ENCODE results near the gene ZYX. TPM values are rescaled to one million over a fixed set of nuclear protein-coding genes. Genes with fewer than 3 reads are reported as not detected.

Gene ZYX
- polyA plus RNA-seq, 1 donor (not counting 4 experiments of a cell fraction or from before 2014, with no cell fraction given): 17.6 TPM

DNA sequence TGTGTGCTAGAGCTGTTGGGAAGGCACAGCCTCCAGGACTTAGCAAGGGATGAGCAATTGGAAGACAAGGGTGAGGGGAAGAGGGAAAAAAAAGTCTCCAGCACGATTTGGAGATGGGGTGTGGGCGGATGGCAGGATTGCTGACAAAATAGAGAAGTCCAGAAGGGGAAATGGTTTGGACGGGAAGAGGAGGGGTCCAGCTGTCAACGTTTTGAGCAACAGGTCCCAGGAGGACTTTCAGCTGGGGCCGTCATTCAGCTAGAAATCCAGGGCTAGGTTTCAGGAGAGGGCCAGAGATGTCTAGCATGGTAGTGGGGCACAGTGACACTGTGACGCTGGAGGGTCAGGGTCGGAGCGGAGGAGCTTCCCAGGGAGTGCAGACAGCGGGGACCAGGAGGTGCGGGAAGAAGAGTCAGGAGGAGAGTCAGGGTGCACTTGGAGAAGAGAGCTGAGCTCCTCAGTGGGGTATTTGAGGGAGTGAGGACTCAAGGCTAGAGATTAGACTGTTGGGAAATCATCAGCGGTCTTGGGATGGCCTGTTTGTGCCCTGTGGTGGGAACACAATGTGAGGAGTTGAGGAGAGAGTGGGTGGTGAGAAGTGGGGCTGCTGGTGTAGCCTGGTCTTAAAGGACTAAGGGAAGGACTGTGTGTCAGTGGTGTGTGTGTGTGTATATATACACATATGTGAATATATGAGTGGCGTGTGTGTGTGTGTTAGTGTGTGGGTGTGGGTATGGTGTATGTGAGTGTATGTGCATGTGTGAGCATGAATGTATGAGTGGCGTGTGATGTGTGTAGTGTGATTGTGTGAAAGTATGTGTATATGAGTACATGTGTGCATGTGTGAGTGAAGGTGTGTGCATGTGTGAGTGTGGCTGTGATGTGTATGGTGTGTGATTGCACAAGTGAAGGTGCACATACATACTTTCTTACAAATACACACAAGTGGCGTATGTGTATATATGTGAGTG is 3.8 kb downstream of the ZYX start:
- Histone ChIP-seq H3K27me3 (ENCODE audit: control insufficient read depth, extremely low read depth, insufficient read depth, low read length) (no peaks in the 10 kb centered on the region), H2AFZ (ENCODE audit: control insufficient read depth, low read length) (no peak overlapping the region), H3K9me3 (ENCODE audit: control insufficient read depth, low read depth, low read length) (no peaks in the 10 kb centered on the region), H3K27ac (ENCODE audit: control insufficient read depth, insufficient read depth, low read length) (no peak overlapping the region), H3K36me3 (ENCODE audit: control insufficient read depth in 2 of 2, extremely low read depth in 1 of 2, insufficient read depth in 2 of 2, low read length in 2 of 2) (peaks cover 40 to 49% of the 10 kb centered on the region in 2 experiments), H3K9me1 (ENCODE audit: control insufficient read depth, extremely low read depth, insufficient read depth, low read length) (peaks cover 6% of the 10 kb centered on the region), H4K20me1 (ENCODE audit: control insufficient read depth, extremely low read depth, insufficient read depth, low read length) (peaks cover 33% of the 10 kb centered on the region), H3K9ac (ENCODE audit: control insufficient read depth, extremely low read depth, insufficient read depth, low read length) (no peak overlapping the region), H3K4me3 (ENCODE audit: control insufficient read depth in 2 of 3, extremely low read depth in 1 of 3, insufficient read depth in 2 of 3, low read depth in 1 of 3, low read length in 3 of 3) (no peak overlapping the region), H3K4me1 (ENCODE audit: control insufficient read depth, extremely low read depth, insufficient read depth, low read length) (peaks cover 30% of the 10 kb centered on the region), H3K4me2 (ENCODE audit: control insufficient read depth, extremely low read depth, insufficient read depth, low read depth, low read length) (peak overlapping the region; percentile 27), H3K79me2 (ENCODE audit: control insufficient read depth, insufficient read depth, low read length) (peaks cover 58% of the 10 kb centered on the region)
- dilution Hi-C loops (cut with MboI; ENCODE audit: extremely low pct_ligation_motif_present, low sequenced_read_pairs): no loop called here
- TF ChIP-seq, protein P1, sequence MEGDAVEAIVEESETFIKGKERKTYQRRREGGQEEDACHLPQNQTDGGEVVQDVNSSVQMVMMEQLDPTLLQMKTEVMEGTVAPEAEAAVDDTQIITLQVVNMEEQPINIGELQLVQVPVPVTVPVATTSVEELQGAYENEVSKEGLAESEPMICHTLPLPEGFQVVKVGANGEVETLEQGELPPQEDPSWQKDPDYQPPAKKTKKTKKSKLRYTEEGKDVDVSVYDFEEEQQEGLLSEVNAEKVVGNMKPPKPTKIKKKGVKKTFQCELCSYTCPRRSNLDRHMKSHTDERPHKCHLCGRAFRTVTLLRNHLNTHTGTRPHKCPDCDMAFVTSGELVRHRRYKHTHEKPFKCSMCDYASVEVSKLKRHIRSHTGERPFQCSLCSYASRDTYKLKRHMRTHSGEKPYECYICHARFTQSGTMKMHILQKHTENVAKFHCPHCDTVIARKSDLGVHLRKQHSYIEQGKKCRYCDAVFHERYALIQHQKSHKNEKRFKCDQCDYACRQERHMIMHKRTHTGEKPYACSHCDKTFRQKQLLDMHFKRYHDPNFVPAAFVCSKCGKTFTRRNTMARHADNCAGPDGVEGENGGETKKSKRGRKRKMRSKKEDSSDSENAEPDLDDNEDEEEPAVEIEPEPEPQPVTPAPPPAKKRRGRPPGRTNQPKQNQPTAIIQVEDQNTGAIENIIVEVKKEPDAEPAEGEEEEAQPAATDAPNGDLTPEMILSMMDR (optimal IDR thresholded peaks at IDR 0.05 in 1 of 3, IDR thresholded peaks at IDR 0.05 in 1 of 3, conservative IDR thresholded peaks at IDR 0.05 in 1 of 3; ENCODE audit: extremely low read depth in 1 of 3, insufficient read depth in 2 of 3, low read length in 3 of 3): no peak
- TF ChIP-seq EZH2 (IDR thresholded peaks at IDR 0.05; ENCODE audit: low read length): no peak
- no peak for DNase-seq (ENCODE audit: low read depth, low spot score)
- FAIRE-seq: no peak

DNA sequence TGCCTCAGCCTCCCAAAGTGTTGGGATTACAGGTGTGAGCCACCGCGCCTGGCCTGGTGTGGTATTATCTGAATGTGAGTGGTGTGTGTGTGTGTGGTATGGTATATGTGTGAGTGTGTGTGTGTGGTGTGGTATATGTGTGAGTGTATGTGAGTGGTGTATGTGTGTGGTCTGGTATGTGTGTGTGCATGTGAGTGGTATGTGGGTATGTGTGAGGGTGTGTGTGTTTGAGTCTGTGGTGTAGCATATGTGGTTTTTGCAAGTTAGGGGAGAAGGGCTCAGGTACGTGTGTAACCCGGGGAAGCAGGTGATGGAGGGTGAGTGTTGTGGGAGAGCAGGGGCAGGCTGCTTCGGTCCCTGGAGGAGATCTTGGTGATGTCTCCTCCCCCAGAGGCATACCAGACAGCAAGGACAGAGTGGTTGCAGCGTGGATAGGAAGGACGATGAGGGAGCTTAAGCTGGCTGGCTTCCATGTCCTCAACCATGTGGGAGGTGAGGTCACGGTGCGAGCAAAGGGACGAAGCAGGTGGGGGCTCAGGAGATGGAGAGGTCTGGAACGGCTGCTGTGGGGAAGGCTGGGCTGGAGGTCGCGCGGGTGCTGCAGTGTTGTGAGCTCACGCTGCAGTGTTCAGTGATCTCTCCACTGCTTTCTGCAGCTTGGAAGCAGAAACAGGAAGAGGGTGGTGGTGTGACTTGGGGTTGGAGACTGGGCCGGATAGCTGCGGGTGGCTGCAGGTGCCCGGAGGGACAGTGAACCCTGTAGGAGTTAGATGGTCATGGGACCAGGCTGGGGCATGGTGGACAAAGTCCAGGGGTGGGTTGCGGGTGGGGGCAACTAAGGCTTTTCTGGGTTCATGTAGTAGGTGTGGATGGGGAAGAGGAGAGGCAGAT is 5.0 kb downstream of the ZYX start:
- peaks cover 28% of the 10 kb centered on the region for H3K4me1 ChIP-seq (ENCODE audit: control insufficient read depth, extremely low read depth, insufficient read depth, low read length)
- H3K9me1 ChIP-seq (ENCODE audit: control insufficient read depth, extremely low read depth, insufficient read depth, low read length): peaks cover 6% of the 10 kb centered on the region
- H3K36me3 ChIP-seq (ENCODE audit: control insufficient read depth in 2 of 2, extremely low read depth in 1 of 2, insufficient read depth in 2 of 2, low read length in 2 of 2): peaks cover 47 to 58% of the 10 kb centered on the region in 2 experiments
- no peak overlapping the region for H3K4me2 ChIP-seq (ENCODE audit: control insufficient read depth, extremely low read depth, insufficient read depth, low read depth, low read length)
- H3K9me3 ChIP-seq (ENCODE audit: control insufficient read depth, low read depth, low read length): no peaks in the 10 kb centered on the region
- FAIRE-seq (no peak), DNase-seq (ENCODE audit: low read depth, low spot score) (no peak)
- no peak overlapping the region for H3K9ac ChIP-seq (ENCODE audit: control insufficient read depth, extremely low read depth, insufficient read depth, low read length)
- no peak overlapping the region for H3K4me3 ChIP-seq (ENCODE audit: control insufficient read depth in 2 of 3, extremely low read depth in 1 of 3, insufficient read depth in 2 of 3, low read depth in 1 of 3, low read length in 3 of 3)
- H3K79me2 ChIP-seq (ENCODE audit: control insufficient read depth, insufficient read depth, low read length): peaks cover 58% of the 10 kb centered on the region
- H3K27ac ChIP-seq (ENCODE audit: control insufficient read depth, insufficient read depth, low read length): no peak overlapping the region
- TF ChIP-seq, protein P1 (optimal IDR thresholded peaks at IDR 0.05 in 1 of 3, IDR thresholded peaks at IDR 0.05 in 1 of 3, conservative IDR thresholded peaks at IDR 0.05 in 1 of 3; ENCODE audit: extremely low read depth in 1 of 3, insufficient read depth in 2 of 3, low read length in 3 of 3): no peak
- no peak for TF ChIP-seq EZH2 (IDR thresholded peaks at IDR 0.05; ENCODE audit: low read length)
- dilution Hi-C loops (cut with MboI; ENCODE audit: extremely low pct_ligation_motif_present, low sequenced_read_pairs): no loop called here
- no peak overlapping the region for H2AFZ ChIP-seq (ENCODE audit: control insufficient read depth, low read length)
- H4K20me1 ChIP-seq (ENCODE audit: control insufficient read depth, extremely low read depth, insufficient read depth, low read length): peaks cover 37% of the 10 kb centered on the region
- no peaks in the 10 kb centered on the region for H3K27me3 ChIP-seq (ENCODE audit: control insufficient read depth, extremely low read depth, insufficient read depth, low read length)
